H1 (cell line): ENCODE measurements around the gene NRXN3. TPM values are rescaled to one million over a fixed set of nuclear protein-coding genes. Genes with fewer than 3 reads are reported as not detected.

Source experiments
- CTCF ChIA-PET: fragments of 300-600 bp; sonication (Branson Sonifier 250); formaldehyde crosslinking; loops from one replicate; lab custom pipeline; 2021; ENCODE audit not compliant: partially characterized antibody; lab: Charles Lee
- POLR2A ChIA-PET: fragments of 300-600 bp; sonication (Branson Sonifier 250); formaldehyde crosslinking; loops from one replicate; lab custom pipeline; 2021; ENCODE audit warnings: inconsistent platforms; ENCODE audit not compliant: partially characterized antibody; lab: Charles Lee
- DNase-seq, 2 experiments: peaks; one replicate each; pipeline versions ENCODE4 v3.0.0 to v3.0.0-alpha.2; 2010 to 2022; ENCODE audit warnings: low spot score in 2 of 2, low read depth in 1 of 2, mixed read lengths in 1 of 2
- FAIRE-seq: peaks from 2 replicates; lab custom pipeline; 2011; peaks lifted over from hg19 to GRCh38; lab: Jason Lieb, UNC
- H2AFZ ChIP-seq: 2 replicates; pipeline ENCODE4 v1.8.1; 2012; ENCODE audit warnings: low read length, inconsistent platforms
- H2AK5ac ChIP-seq: 2 replicates; pipeline ENCODE4 v1.6.1; 2013; ENCODE audit warnings: low read depth, low read length
- H2BK120ac ChIP-seq: replicated peaks from 2 replicates; pipeline ENCODE3; 2013; ENCODE audit warnings: low read depth, low read length, inconsistent platforms
- H2BK12ac ChIP-seq: 2 replicates; pipeline ENCODE4 v1.6.1; 2013; ENCODE audit warnings: low read depth, low read length
- H2BK15ac ChIP-seq: 2 replicates; pipeline ENCODE4 v1.6.1; 2013; ENCODE audit warnings: low read length
- H2BK20ac ChIP-seq: 2 replicates; pipeline ENCODE4 v1.6.1; 2013; ENCODE audit warnings: low read length
- H2BK5ac ChIP-seq: 2 replicates; pipeline ENCODE4 v1.6.1; 2013; ENCODE audit warnings: low read depth, low read length
- H3K14ac ChIP-seq: 2 replicates; pipeline ENCODE4 v1.6.1; 2013; ENCODE audit warnings: inconsistent platforms; ENCODE audit not compliant: insufficient read length
- H3K18ac ChIP-seq: 2 replicates; pipeline ENCODE4 v1.6.1; 2013; ENCODE audit warnings: low read length; ENCODE audit errors: extremely low read depth
- H3K23ac ChIP-seq: 2 replicates; pipeline ENCODE4 v1.6.1; 2013; ENCODE audit warnings: inconsistent platforms; ENCODE audit not compliant: insufficient read length
- H3K23me2 ChIP-seq: 2 replicates; pipeline ENCODE4 v1.6.1; 2013; ENCODE audit warnings: low read depth, low read length
- H3K27ac ChIP-seq: 2 replicates; pipeline ENCODE4 v1.6.1; 2011; ENCODE audit warnings: low read depth, low read length, inconsistent platforms
- H3K27me3 ChIP-seq, 4 experiments: replicated peaks in 1 of 4; 1 replicate in 1 of 4; 2 replicates in 3 of 4; pipeline versions ENCODE4 v1.6.1 to v1.8.1; 2011 to 2013; ENCODE audit warnings: low read length in 3 of 4, mild to moderate bottlenecking in 3 of 4, inconsistent platforms in 2 of 4, mixed read lengths in 2 of 4, moderate library complexity in 1 of 4; ENCODE audit not compliant: control insufficient read depth in 3 of 4, insufficient read depth in 3 of 4; ENCODE audit errors: extremely low read depth in 1 of 4
- H3K36me3 ChIP-seq, 4 experiments: 2 replicates each; pipeline versions ENCODE4 v1.6.1 to v1.8.1; 2011 to 2013; ENCODE audit warnings: mild to moderate bottlenecking in 4 of 4, low read length in 3 of 4, moderate library complexity in 2 of 4, control low read depth in 1 of 4, inconsistent platforms in 1 of 4; ENCODE audit not compliant: insufficient read depth in 4 of 4, control insufficient read depth in 2 of 4
- H3K4ac ChIP-seq: replicated peaks from 2 replicates; pipeline ENCODE3; 2013; ENCODE audit warnings: low read length, low read depth, mixed read lengths, inconsistent platforms; ENCODE audit not compliant: insufficient read length
- H3K4me1 ChIP-seq, 4 experiments: replicated peaks in 1 of 4; 1 replicate in 1 of 4; 2 replicates in 3 of 4; pipeline versions ENCODE4 v1.6.1 to v1.8.1; 2011 to 2013; ENCODE audit warnings: low read length in 3 of 4, inconsistent platforms in 2 of 4, mixed read lengths in 1 of 4; ENCODE audit not compliant: insufficient read depth in 4 of 4, control insufficient read depth in 3 of 4
- H3K4me2 ChIP-seq, 2 experiments: 2 replicates each; pipeline versions ENCODE4 v1.6.1 to v1.8.1; 2011 to 2013; ENCODE audit warnings: low read depth in 2 of 2, low read length in 2 of 2, control low read depth in 1 of 2, inconsistent platforms in 1 of 2, mild to moderate bottlenecking in 1 of 2; ENCODE audit not compliant: insufficient read depth in 1 of 2
- H3K4me3 ChIP-seq, 4 experiments: fragments of 200-600, 300-600 bp in 1 of 4; sonication (generic), shearing (Covaris generic), sonication (Bioruptor Twin) in 1 of 4; 2 replicates each; pipeline versions ENCODE4 v1.5.1 to v1.8.1; 2011 to 2016; ENCODE audit warnings: low read length in 4 of 4, low read depth in 3 of 4, control low read depth in 2 of 4, inconsistent platforms in 2 of 4, mild to moderate bottlenecking in 2 of 4, mixed read lengths in 1 of 4, moderate library complexity in 1 of 4; ENCODE audit not compliant: insufficient read depth in 2 of 4; ENCODE audit errors: extremely low read depth in 1 of 4
- H3K56ac ChIP-seq: replicated peaks from 2 replicates; pipeline ENCODE3; 2013; ENCODE audit warnings: low read depth, mild to moderate bottlenecking, mixed read lengths, low read length, inconsistent platforms; ENCODE audit not compliant: insufficient read length
- H3K79me1 ChIP-seq: 2 replicates; pipeline ENCODE4 v1.6.1; 2013; ENCODE audit warnings: low read depth, low read length, control low read depth
- H3K79me2 ChIP-seq, 2 experiments: 2 replicates each; pipeline versions ENCODE4 v1.6.1 to v1.8.1; 2012 to 2013; ENCODE audit warnings: low read length in 2 of 2, mild to moderate bottlenecking in 2 of 2, inconsistent platforms in 1 of 2; ENCODE audit not compliant: insufficient read depth in 2 of 2, control insufficient read depth in 1 of 2
- H3K9ac ChIP-seq, 4 experiments: replicated peaks in 1 of 4; 1 replicate in 1 of 4; 2 replicates in 3 of 4; pipeline versions ENCODE4 v1.6.1 to v1.8.1; 2011 to 2013; ENCODE audit warnings: low read depth in 3 of 4, low read length in 3 of 4, control low read depth in 2 of 4, mild to moderate bottlenecking in 2 of 4, moderate library complexity in 2 of 4, inconsistent platforms in 1 of 4; ENCODE audit errors: extremely low read depth in 1 of 4
- H3K9me3 ChIP-seq, 2 experiments: 2 replicates each; pipeline versions ENCODE4 v1.6.1 to v1.8.1; 2012 to 2013; ENCODE audit warnings: mild to moderate bottlenecking in 2 of 2, moderate library complexity in 2 of 2, control low read depth in 1 of 2, inconsistent platforms in 1 of 2, low read depth in 1 of 2, low read length in 1 of 2, mixed read lengths in 1 of 2; ENCODE audit not compliant: insufficient read depth in 2 of 2
- H4K20me1 ChIP-seq, 2 experiments: replicated peaks in 1 of 2; 2 replicates each; pipeline versions ENCODE3 to v1.8.1; 2011 to 2013; ENCODE audit warnings: inconsistent platforms in 2 of 2, low read length in 2 of 2, mild to moderate bottlenecking in 1 of 2; ENCODE audit not compliant: insufficient read depth in 2 of 2, control insufficient read depth in 1 of 2
- H4K5ac ChIP-seq: 2 replicates; pipeline ENCODE4 v1.6.1; 2013; ENCODE audit warnings: low read length, low read depth, mixed read lengths, inconsistent platforms; ENCODE audit not compliant: insufficient read length
- H4K8ac ChIP-seq: 2 replicates; pipeline ENCODE4 v1.8.0; 2013; ENCODE audit warnings: mild to moderate bottlenecking, moderate library complexity, low read length, inconsistent platforms; ENCODE audit not compliant: insufficient read depth; ENCODE audit errors: extremely low read depth
- H4K91ac ChIP-seq: replicated peaks from 2 replicates; pipeline ENCODE3; 2013; ENCODE audit warnings: low read length, mixed read lengths, inconsistent platforms; ENCODE audit not compliant: insufficient read length
- CBX8 ChIP-seq: fragments of 300-800, 300-1000 bp; sonication (generic); IDR thresholded peaks from 2 replicates; pipeline ENCODE4 v1.7.1; 2016; ENCODE audit warnings: low read depth, low read length, borderline replicate concordance
- CHD2 ChIP-seq: IDR thresholded peaks from 2 replicates; pipeline ENCODE4 v1.6.1; 2012; ENCODE audit warnings: low read length, improper control_type of control experiment
- CTBP2 ChIP-seq: IDR thresholded peaks from 2 replicates; pipeline ENCODE4 v1.7.0; 2011; ENCODE audit warnings: borderline replicate concordance, mild to moderate bottlenecking, moderate library complexity, mixed read lengths, low read length; ENCODE audit not compliant: insufficient read depth, insufficient read length
- KDM1A ChIP-seq: fragments of 200-600, 300-600 bp; sonication (generic); IDR thresholded peaks from 2 replicates; pipeline ENCODE4 v1.7.1; 2016; ENCODE audit warnings: mild to moderate bottlenecking, low read length, borderline replicate concordance
- KDM4A ChIP-seq: IDR thresholded peaks from one replicate; pipeline ENCODE4 v1.7.1; 2012; ENCODE audit warnings: low read depth, mild to moderate bottlenecking, moderate library complexity, low read length, inconsistent platforms; ENCODE audit not compliant: severe bottlenecking
- NRF1 ChIP-seq: IDR thresholded peaks from 2 replicates; pipeline ENCODE4 v1.6.1; 2011; ENCODE audit warnings: mild to moderate bottlenecking, low read depth, low read length, improper control_type of control experiment
- POU5F1 ChIP-seq: IDR thresholded peaks from 2 replicates; pipeline ENCODE4 v1.6.1; 2011; ENCODE audit warnings: low read depth, mild to moderate bottlenecking, low read length, moderate library complexity
- SIN3A ChIP-seq, 2 experiments: IDR thresholded peaks in 1 of 2; conservative IDR thresholded peaks in 1 of 2; 2 replicates each; pipeline ENCODE4 v1.6.1; 2011 to 2012; ENCODE audit warnings: low read length in 2 of 2, improper control_type of control experiment in 1 of 2, low read depth in 1 of 2, mild to moderate bottlenecking in 1 of 2
- SRF ChIP-seq: IDR thresholded peaks from 2 replicates; pipeline ENCODE4 v1.6.1; 2011; ENCODE audit warnings: mild to moderate bottlenecking, low read depth, low read length, moderate library complexity
- TAF1 ChIP-seq: IDR thresholded peaks from 2 replicates; pipeline ENCODE4 v1.6.1; 2011; ENCODE audit warnings: mild to moderate bottlenecking, low read depth, low read length
- WGBS, 2 experiments: shearing (Covaris generic) in 1 of 2; methylation state at CpG; one replicate each; pipeline versions ENCODE4 v1.1.6 to v1.1.7; 2013 to 2015; ENCODE audit warnings: low lambda C conversion rate in 2 of 2, mixed read lengths in 2 of 2, inconsistent platforms in 1 of 2, low coverage in 1 of 2, missing lambda C conversion rate in 1 of 2; ENCODE audit not compliant: insufficient replicate concordance in 2 of 2, insufficient coverage in 1 of 2, insufficient read length in 1 of 2; ENCODE audit errors: extremely low coverage in 1 of 2, missing lambda C conversion rate in 1 of 2; 5-methylcytosine and 5-hydroxymethylcytosine counted together
- polyA plus RNA-seq, 7 experiments: library from polyadenylated mRNA; depleted of rRNA in 3 of 7; stranded (reverse) in 5 of 7; unstranded in 2 of 7; fragments of >200 nt in 5 of 7; fragments of 200-250 nt in 2 of 7; gene quantifications; 1 replicate in 5 of 7; 2 replicates in 1 of 7; 4 replicates in 1 of 7; pipeline versions ENCODE4 v1.2.1 to v1.2.3, GENCODE V29; 2011 to 2013; ENCODE audit warnings: missing spikeins in 2 of 7, mixed read lengths in 2 of 7
- total RNA-seq: library from RNA; stranded (reverse); fragmentation: NEBNext Ultra II Directional; extraction: Animal tissue kit (Norgen Biotek cat#: 25700); gene quantifications from 2 replicates; pipeline ENCODE4 v1.2.1, GENCODE V29; 2021
- TF ChIP-seq, protein P1 (sequence below): IDR thresholded peaks from 2 replicates; pipeline ENCODE4 v1.6.1; 2011; ENCODE audit warnings: low read length, improper control_type of control experiment

Gene NRXN3
- total and polyA plus RNA-seq, 2 of the 8 experiments (the other 6 are each of a cell fraction or from before 2014, with no cell fraction given), result 2.6 to 4.1 TPM

DNA sequence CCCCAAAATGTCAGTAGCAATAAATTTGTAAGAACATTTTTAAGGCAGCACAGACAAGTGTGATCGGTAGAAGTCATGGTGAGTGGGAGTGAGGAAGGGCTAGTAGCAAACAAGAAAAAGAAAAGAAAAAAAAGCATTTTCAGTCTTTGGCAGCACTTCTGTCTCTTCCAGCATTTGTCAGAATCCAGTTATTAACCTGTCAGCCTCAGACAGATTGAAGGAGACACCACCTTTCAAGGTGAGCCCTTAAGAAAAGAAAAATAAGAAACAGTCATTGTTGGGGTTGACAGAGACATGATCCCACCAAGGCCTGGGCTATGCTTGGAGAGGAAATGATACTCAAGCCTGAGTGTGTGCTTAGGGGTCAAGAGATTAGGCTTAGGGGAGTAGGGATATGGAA, 947.4 kb downstream of the NRXN3 start:
- Histone ChIP-seq H2BK12ac (no peak overlapping the region), H3K4me3 (no peak overlapping the region), H3K27ac (no peak overlapping the region), H4K91ac (no peak overlapping the region), H3K23ac (no peak overlapping the region), H3K56ac (no peak overlapping the region), H3K27me3 (no peaks in the 10 kb centered on the region), H2BK15ac (no peak overlapping the region), H2BK120ac (no peak overlapping the region), H2AFZ (no peak overlapping the region), H3K4ac (no peak overlapping the region), H2BK5ac (no peak overlapping the region), H2AK5ac (no peak overlapping the region), H3K14ac (no peak overlapping the region), H2BK20ac (no peak overlapping the region), H4K5ac (no peak overlapping the region), H3K23me2 (no peaks in the 10 kb centered on the region), H3K4me2 (no peak overlapping the region), H3K79me2 (no peaks in the 10 kb centered on the region), H3K36me3 (no peaks in the 10 kb centered on the region), H3K79me1 (no peaks in the 10 kb centered on the region), H4K20me1 (no peaks in the 10 kb centered on the region), H3K9ac (no peak overlapping the region), H3K18ac (no peak overlapping the region), H3K9me3 (no peaks in the 10 kb centered on the region), H3K4me1 (no peaks in the 10 kb centered on the region), H4K8ac (no peak overlapping the region)
- POLR2A ChIA-PET, result no interaction called here
- TF ChIP-seq KDM1A, result no peak
- no peak for TF ChIP-seq CBX8
- TF ChIP-seq SIN3A (conservative IDR thresholded peaks at IDR 0.05 in 1 of 2, IDR thresholded peaks at IDR 0.05 in 1 of 2; ENCODE audit: low read depth in 1 of 2, low read length in 2 of 2), result no peak
- TF ChIP-seq TAF1, result no peak
- no peak for TF ChIP-seq SRF
- no peak for TF ChIP-seq POU5F1
- TF ChIP-seq CTBP2, result no peak
- TF ChIP-seq, protein P1, sequence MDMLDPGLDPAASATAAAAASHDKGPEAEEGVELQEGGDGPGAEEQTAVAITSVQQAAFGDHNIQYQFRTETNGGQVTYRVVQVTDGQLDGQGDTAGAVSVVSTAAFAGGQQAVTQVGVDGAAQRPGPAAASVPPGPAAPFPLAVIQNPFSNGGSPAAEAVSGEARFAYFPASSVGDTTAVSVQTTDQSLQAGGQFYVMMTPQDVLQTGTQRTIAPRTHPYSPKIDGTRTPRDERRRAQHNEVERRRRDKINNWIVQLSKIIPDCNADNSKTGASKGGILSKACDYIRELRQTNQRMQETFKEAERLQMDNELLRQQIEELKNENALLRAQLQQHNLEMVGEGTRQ, result no peak
- TF ChIP-seq NRF1, result no peak
- TF ChIP-seq KDM4A, result no peak
- TF ChIP-seq CHD2, result no peak
- DNase-seq, result no peak
- WGBS, 2 experiments, result 96% methylated on average over 1 of the region's 1 CpG; no CpG with 5 or more reads in 1 of the 2 experiments
- FAIRE-seq, result no peak
- CTCF ChIA-PET, result interaction anchor here (1.2 kb wide), 1 partner anchor 25 kb away, joined by 3 read pairs; no protein-coding TSS in a partner anchor
